WI38 (cell line): ENCODE results near the gene FRYL.
"Not testable (repeated sequence)": the region's sequence is repeated elsewhere in the genome, so short reads cannot be mapped to it uniquely, and the experiment has no call there.

Experiments
- H3K4me3 ChIP-seq: 2 replicates; pipeline ENCODE4 v1.5.1; 2011; ENCODE audit warnings: low read depth, mild to moderate bottlenecking, control low read depth, low read length
- CTCF ChIP-seq: IDR thresholded peaks from 2 replicates; pipeline ENCODE4 v1.5.1; 2012; ENCODE audit warnings: low read depth, mild to moderate bottlenecking, control low read depth, low read length

Gene FRYL

DNA sequence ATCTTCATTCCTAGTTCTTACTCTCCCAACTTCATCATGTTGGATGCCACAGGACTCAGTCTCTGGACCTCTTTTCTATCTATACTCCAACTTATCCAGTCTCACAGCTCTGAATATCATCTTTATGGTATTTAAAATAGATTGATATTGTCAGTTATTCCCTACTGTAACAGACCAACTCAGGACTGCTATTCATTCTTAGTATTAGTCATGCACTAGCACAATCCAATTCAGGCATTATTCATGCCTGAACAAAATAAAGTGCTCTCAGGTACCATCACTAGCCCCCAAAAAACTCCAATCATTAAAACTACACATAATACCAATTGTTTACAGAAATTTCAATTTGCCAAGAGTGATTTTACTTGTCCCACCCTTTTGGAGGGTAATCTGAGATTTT lies 37.7 kb downstream of the FRYL start:
- TF ChIP-seq CTCF: no peak
- H3K4me3 ChIP-seq: no peak overlapping the region

DNA sequence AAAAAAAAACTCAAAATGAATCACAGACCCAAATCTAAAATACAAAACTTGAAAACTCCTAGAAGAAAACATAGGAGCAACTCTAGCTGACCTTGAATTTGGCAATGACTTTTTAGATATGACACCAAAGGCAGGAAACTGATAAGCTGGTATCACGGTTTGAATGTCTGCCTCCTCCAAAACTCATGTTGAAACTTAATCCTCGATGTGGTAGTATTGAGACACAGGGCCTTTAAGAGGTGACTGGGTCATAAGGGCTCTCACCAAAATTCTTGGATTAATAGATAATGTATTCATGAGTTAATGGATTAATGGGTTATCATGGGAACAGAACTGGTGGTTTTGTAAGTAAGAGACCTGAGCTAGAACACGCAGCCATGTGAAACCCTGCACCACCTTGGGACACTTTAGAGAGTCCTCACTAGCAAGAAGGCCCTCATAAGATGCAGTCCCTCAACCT lies 40.5 kb downstream of the FRYL start:
- TF ChIP-seq CTCF: no peak
- no peak overlapping the region for H3K4me3 ChIP-seq

- TF ChIP-seq CTCF: no peak
- H3K4me3 ChIP-seq: no peak overlapping the region
Observed at GRCh38 chr4:48738856-48739255, 41.2 kb downstream of the FRYL start.

DNA sequence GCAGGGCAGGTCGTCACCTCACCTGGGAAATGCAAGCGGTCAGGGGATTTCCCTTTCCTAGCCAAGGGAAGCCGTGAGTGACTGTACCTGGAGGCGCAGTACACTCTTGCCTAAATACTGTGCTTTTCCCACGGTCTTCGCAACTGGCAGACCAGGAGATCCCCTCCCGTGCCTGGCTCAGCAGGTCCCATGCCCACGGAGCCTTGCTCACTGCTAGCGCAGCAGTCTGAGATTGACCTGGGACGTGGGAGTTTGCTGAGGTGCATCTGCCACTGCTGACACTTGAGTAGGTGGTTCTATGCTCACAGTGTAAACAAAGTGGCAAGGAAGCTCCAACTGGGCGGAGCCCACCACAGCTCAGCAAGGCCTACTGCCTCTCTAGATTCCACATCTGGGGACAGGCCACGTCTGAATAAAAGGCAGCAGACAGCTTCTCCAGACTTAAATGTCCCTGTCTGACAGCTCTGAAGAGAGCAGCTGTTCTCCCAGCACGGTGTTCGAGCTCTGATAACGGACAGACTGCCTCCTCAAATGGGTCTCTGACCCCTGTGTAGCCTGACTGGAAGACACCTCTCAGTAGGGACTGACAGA lies 51.1 kb downstream of the FRYL start:
- not testable (repeated sequence) for H3K4me3 ChIP-seq

DNA sequence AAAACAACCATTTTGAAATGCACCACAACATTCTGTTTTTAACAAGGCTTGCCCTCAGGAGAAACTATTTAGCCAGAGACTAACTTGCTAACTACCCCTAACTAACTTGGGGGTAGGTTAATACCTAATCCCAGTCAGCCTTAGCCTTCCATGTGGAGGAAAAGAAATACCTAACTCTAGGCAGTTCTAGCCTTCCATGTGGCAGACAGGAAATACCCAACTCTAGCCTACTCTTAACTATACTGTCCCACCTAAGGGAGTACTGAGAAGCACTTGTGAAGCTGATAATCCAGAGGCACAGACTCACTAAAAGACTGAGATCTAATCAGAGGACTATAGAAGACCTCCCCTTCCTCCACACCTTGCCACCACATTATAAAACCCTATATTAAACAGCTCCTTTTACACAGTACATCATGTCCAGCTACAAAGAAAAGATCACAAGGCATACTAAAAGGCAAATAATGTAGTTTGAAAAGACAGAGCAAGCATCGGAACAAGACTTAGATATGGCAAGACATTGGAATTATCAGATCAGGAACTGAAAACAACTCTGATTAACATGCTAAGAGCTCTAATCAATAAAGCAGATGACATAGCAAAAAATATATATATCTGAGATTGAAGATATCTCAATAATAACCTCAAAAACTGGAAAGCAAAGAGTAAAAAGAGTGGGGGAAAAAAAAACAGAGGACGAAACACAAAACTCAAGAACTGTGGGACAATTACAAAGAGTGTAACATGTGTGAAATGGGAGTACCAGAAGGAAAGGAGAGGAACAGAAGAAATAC lies 52.2 kb downstream of the FRYL start:
- no peak overlapping the region for H3K4me3 ChIP-seq
- TF ChIP-seq CTCF: no peak

GRCh38 chr4:48725414-48725813 lies 54.7 kb downstream of the FRYL start:
- TF ChIP-seq CTCF: no peak
- H3K4me3 ChIP-seq: no peak overlapping the region

- no peak overlapping the region for H3K4me3 ChIP-seq
- no peak for TF ChIP-seq CTCF
Observed at GRCh38 chr4:48722509-48723446, 57.3 kb downstream of the FRYL start.
